ENCODE results near the gene TRPM6.

Gene TRPM6

GRCh38 chr9:74683322-74683721 lies 204.4 kb downstream of the TRPM6 start:
- no peak overlapping the region for H3K27ac ChIP-seq (ENCODE audit: low read length)
- no peak overlapping the region for H2AFZ ChIP-seq (ENCODE audit: low read depth, low read length)
- no peaks in the 10 kb centered on the region for H4K20me1 ChIP-seq (ENCODE audit: insufficient read depth, low read length)
- no peaks in the 10 kb centered on the region for H3K9me3 ChIP-seq (ENCODE audit: insufficient read depth, low read length)
- no peak overlapping the region for H3K4me2 ChIP-seq (ENCODE audit: low read length)
- H3K9ac ChIP-seq (ENCODE audit: low read length): no peak overlapping the region
- no peak overlapping the region for H3K4me3 ChIP-seq (ENCODE audit: low read length)
- no peaks in the 10 kb centered on the region for H3K4me1 ChIP-seq (ENCODE audit: low read length)
- H3K36me3 ChIP-seq (replicated peaks; ENCODE audit: low read depth, low read length): no peaks in the 10 kb centered on the region
- no peaks in the 10 kb centered on the region for H3K27me3 ChIP-seq (ENCODE audit: low read depth, low read length)
- TF ChIP-seq, protein P1, sequence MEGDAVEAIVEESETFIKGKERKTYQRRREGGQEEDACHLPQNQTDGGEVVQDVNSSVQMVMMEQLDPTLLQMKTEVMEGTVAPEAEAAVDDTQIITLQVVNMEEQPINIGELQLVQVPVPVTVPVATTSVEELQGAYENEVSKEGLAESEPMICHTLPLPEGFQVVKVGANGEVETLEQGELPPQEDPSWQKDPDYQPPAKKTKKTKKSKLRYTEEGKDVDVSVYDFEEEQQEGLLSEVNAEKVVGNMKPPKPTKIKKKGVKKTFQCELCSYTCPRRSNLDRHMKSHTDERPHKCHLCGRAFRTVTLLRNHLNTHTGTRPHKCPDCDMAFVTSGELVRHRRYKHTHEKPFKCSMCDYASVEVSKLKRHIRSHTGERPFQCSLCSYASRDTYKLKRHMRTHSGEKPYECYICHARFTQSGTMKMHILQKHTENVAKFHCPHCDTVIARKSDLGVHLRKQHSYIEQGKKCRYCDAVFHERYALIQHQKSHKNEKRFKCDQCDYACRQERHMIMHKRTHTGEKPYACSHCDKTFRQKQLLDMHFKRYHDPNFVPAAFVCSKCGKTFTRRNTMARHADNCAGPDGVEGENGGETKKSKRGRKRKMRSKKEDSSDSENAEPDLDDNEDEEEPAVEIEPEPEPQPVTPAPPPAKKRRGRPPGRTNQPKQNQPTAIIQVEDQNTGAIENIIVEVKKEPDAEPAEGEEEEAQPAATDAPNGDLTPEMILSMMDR (IDR thresholded peaks at IDR 0.05; ENCODE audit: low read depth, low read length): no peak
- TF ChIP-seq EZH2phosphoT487 (IDR thresholded peaks at IDR 0.05; ENCODE audit: low read depth): no peak
- no peaks in the 10 kb centered on the region for H3K79me2 ChIP-seq (ENCODE audit: low read length)

- Histone ChIP-seq H3K27me3 (ENCODE audit: low read depth, low read length) (no peaks in the 10 kb centered on the region), H3K79me2 (ENCODE audit: low read length) (no peaks in the 10 kb centered on the region), H3K27ac (ENCODE audit: low read length) (no peak overlapping the region), H3K36me3 (replicated peaks; ENCODE audit: low read depth, low read length) (no peaks in the 10 kb centered on the region), H3K4me2 (ENCODE audit: low read length) (no peak overlapping the region), H3K9ac (ENCODE audit: low read length) (no peak overlapping the region), H2AFZ (ENCODE audit: low read depth, low read length) (no peak overlapping the region), H3K4me1 (ENCODE audit: low read length) (no peaks in the 10 kb centered on the region), H3K4me3 (ENCODE audit: low read length) (no peak overlapping the region), H3K9me3 (ENCODE audit: insufficient read depth, low read length) (no peaks in the 10 kb centered on the region), H4K20me1 (ENCODE audit: insufficient read depth, low read length) (no peaks in the 10 kb centered on the region)
- TF ChIP-seq EZH2phosphoT487 (IDR thresholded peaks at IDR 0.05; ENCODE audit: low read depth): no peak
- TF ChIP-seq, protein P1 (IDR thresholded peaks at IDR 0.05; ENCODE audit: low read depth, low read length): no peak
Measured at GRCh38 chr9:74681906-74682305, 205.8 kb downstream of the TRPM6 start.

DNA sequence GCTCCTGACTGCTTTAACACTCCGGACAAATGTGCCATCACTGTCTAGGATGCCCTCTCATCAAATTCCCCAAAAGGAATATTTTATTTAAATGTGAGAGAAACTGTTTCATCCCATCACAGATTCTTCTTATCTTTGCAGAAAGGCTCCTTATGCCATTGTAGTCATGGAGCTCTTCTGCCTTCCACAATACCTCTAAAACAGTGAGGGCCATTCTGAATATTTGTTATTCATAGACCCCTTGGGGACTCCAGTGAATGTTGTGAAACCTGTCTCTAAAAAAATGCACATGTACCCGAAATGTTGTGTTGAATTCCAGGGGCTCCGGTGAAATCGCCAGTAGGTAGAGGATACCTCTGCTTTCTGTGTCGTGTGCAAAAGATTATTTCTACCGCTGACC lies 213.6 kb downstream of the TRPM6 start:
- Histone ChIP-seq H3K4me3 (ENCODE audit: low read length) (no peak overlapping the region), H3K4me1 (ENCODE audit: low read length) (no peaks in the 10 kb centered on the region), H3K9me3 (ENCODE audit: insufficient read depth, low read length) (no peaks in the 10 kb centered on the region), H4K20me1 (ENCODE audit: insufficient read depth, low read length) (no peaks in the 10 kb centered on the region), H3K79me2 (ENCODE audit: low read length) (no peaks in the 10 kb centered on the region), H3K27me3 (ENCODE audit: low read depth, low read length) (peaks cover 19% of the 10 kb centered on the region), H3K36me3 (replicated peaks; ENCODE audit: low read depth, low read length) (no peaks in the 10 kb centered on the region), H3K27ac (ENCODE audit: low read length) (no peak overlapping the region), H2AFZ (ENCODE audit: low read depth, low read length) (no peak overlapping the region), H3K9ac (ENCODE audit: low read length) (no peak overlapping the region), H3K4me2 (ENCODE audit: low read length) (no peak overlapping the region)
- TF ChIP-seq EZH2phosphoT487 (IDR thresholded peaks at IDR 0.05; ENCODE audit: low read depth): no peak
- TF ChIP-seq, protein P1 (IDR thresholded peaks at IDR 0.05; ENCODE audit: low read depth, low read length): no peak

Measured in OCI-LY3 (cell line).